ENCODE results near the gene EYS.

Gene EYS

GRCh38 chr6:63910863-63911551, 1796.0 kb downstream of the EYS start:
- H3K9me3 ChIP-seq (ENCODE audit: control insufficient read depth, low read length), result no peaks in the 10 kb centered on the region
- no peak overlapping the region for H3K27ac ChIP-seq
- TF ChIP-seq CTCF (IDR thresholded peaks at IDR 0.05), result no peak
- no peak overlapping the region for H2AFZ ChIP-seq
- no peak overlapping the region for H3K4me2 ChIP-seq (ENCODE audit: low read length)
- no peaks in the 10 kb centered on the region for H3K36me3 ChIP-seq (ENCODE audit: control insufficient read depth, insufficient read depth, low read length)
- H3K27me3 ChIP-seq (ENCODE audit: control insufficient read depth, insufficient read depth, low read length), result no peaks in the 10 kb centered on the region
- H3K4me1 ChIP-seq, result no peaks in the 10 kb centered on the region
- no peaks in the 10 kb centered on the region for H3K79me2 ChIP-seq
- H3K9ac ChIP-seq, result no peak overlapping the region
- no peak overlapping the region for H3K4me3 ChIP-seq (ENCODE audit: low read depth, low read length)

- no peak for TF ChIP-seq CTCF (IDR thresholded peaks at IDR 0.05)
- Histone ChIP-seq H3K27me3 (ENCODE audit: control insufficient read depth, insufficient read depth, low read length) (no peaks in the 10 kb centered on the region), H3K4me3 (ENCODE audit: low read depth, low read length) (no peak overlapping the region), H3K9me3 (ENCODE audit: control insufficient read depth, low read length) (no peaks in the 10 kb centered on the region), H3K27ac (no peak overlapping the region), H3K4me2 (ENCODE audit: low read length) (no peak overlapping the region), H3K79me2 (no peaks in the 10 kb centered on the region), H3K4me1 (no peaks in the 10 kb centered on the region), H2AFZ (no peak overlapping the region), H3K36me3 (ENCODE audit: control insufficient read depth, insufficient read depth, low read length) (no peaks in the 10 kb centered on the region), H3K9ac (no peak overlapping the region)
Measured at GRCh38 chr6:63904650-63905248, 1802.3 kb downstream of the EYS start.

- no peak overlapping the region for H3K4me2 ChIP-seq (ENCODE audit: low read length)
- H3K36me3 ChIP-seq (ENCODE audit: control insufficient read depth, insufficient read depth, low read length), result no peaks in the 10 kb centered on the region
- no peaks in the 10 kb centered on the region for H3K27me3 ChIP-seq (ENCODE audit: control insufficient read depth, insufficient read depth, low read length)
- no peaks in the 10 kb centered on the region for H3K4me1 ChIP-seq
- H3K4me3 ChIP-seq (ENCODE audit: low read depth, low read length), result no peak overlapping the region
- H3K9me3 ChIP-seq (ENCODE audit: control insufficient read depth, low read length), result no peaks in the 10 kb centered on the region
- H3K79me2 ChIP-seq, result no peaks in the 10 kb centered on the region
- no peak overlapping the region for H3K27ac ChIP-seq
- no peak overlapping the region for H3K9ac ChIP-seq
- no peak for TF ChIP-seq CTCF (IDR thresholded peaks at IDR 0.05)
- no peak overlapping the region for H2AFZ ChIP-seq
Measured at GRCh38 chr6:63899550-63899949, 1807.5 kb downstream of the EYS start.

GRCh38 chr6:63897952-63898351, 1809.1 kb downstream of the EYS start:
- no peak overlapping the region for H3K4me3 ChIP-seq (ENCODE audit: low read depth, low read length)
- TF ChIP-seq CTCF (IDR thresholded peaks at IDR 0.05), result no peak
- no peaks in the 10 kb centered on the region for H3K36me3 ChIP-seq (ENCODE audit: control insufficient read depth, insufficient read depth, low read length)
- no peaks in the 10 kb centered on the region for H3K27me3 ChIP-seq (ENCODE audit: control insufficient read depth, insufficient read depth, low read length)
- H3K79me2 ChIP-seq, result no peaks in the 10 kb centered on the region
- peaks cover 2% of the 10 kb centered on the region for H3K9me3 ChIP-seq (ENCODE audit: control insufficient read depth, low read length)
- no peaks in the 10 kb centered on the region for H3K4me1 ChIP-seq
- H3K4me2 ChIP-seq (ENCODE audit: low read length), result no peak overlapping the region
- H3K9ac ChIP-seq, result no peak overlapping the region
- H2AFZ ChIP-seq, result no peak overlapping the region
- H3K27ac ChIP-seq, result no peak overlapping the region

GRCh38 chr6:63897459-63897858, 1809.6 kb downstream of the EYS start:
- Histone ChIP-seq H3K79me2 (no peaks in the 10 kb centered on the region), H3K4me2 (ENCODE audit: low read length) (no peak overlapping the region), H3K4me1 (no peaks in the 10 kb centered on the region), H3K36me3 (ENCODE audit: control insufficient read depth, insufficient read depth, low read length) (no peaks in the 10 kb centered on the region), H2AFZ (no peak overlapping the region), H3K9ac (no peak overlapping the region), H3K9me3 (ENCODE audit: control insufficient read depth, low read length) (peaks cover 2% of the 10 kb centered on the region), H3K4me3 (ENCODE audit: low read depth, low read length) (no peak overlapping the region), H3K27ac (no peak overlapping the region), H3K27me3 (ENCODE audit: control insufficient read depth, insufficient read depth, low read length) (no peaks in the 10 kb centered on the region)
- no peak for TF ChIP-seq CTCF (IDR thresholded peaks at IDR 0.05)

Data from parathyroid adenoma (tissue), 2 donors.